HepG2 (cell line): Measurements from ENCODE around the gene RCCD1. TPM values are rescaled to one million over a fixed set of nuclear protein-coding genes. Genes with fewer than 3 reads are reported as not detected.

Experiments used
- BATF2 ChIP-seq: sonication (generic); formaldehyde crosslinking; IDR thresholded peaks from 2 replicates; pipeline ENCODE4 v1.8.0; 2022; ENCODE audit warnings: mild to moderate bottlenecking, missing genetic modification reagents, moderate library complexity
- CREB1 ChIP-seq, 2 experiments: fragments of 450-650 bp in 1 of 2; IDR thresholded peaks; 2 replicates each; pipeline ENCODE4 v1.6.1; 2016 to 2017; ENCODE audit warnings: control low read depth in 1 of 2, mild to moderate bottlenecking in 1 of 2, missing compliant biosample characterization in 1 of 2, missing genetic modification characterization in 1 of 2
- HHEX ChIP-seq: IDR thresholded peaks from 2 replicates; pipeline ENCODE4 v1.6.1; 2016; ENCODE audit warnings: control low read depth
- KIAA2018 ChIP-seq: sonication (generic); formaldehyde crosslinking; IDR thresholded peaks from 2 replicates; pipeline ENCODE4 v1.5.0; 2020; ENCODE audit warnings: mild to moderate bottlenecking, missing genetic modification reagents, borderline replicate concordance
- NFIB ChIP-seq: sonication (generic); formaldehyde crosslinking; IDR thresholded peaks from 2 replicates; pipeline ENCODE4 v1.9.0; 2021; ENCODE audit warnings: missing genetic modification reagents, mild to moderate bottlenecking, borderline replicate concordance
- NFKBIZ ChIP-seq: IDR thresholded peaks from 2 replicates; pipeline ENCODE4 v1.6.1; 2018; ENCODE audit warnings: missing genetic modification reagents, missing compliant biosample characterization
- NR2F1 ChIP-seq, 2 experiments: fragments of 450-650 bp in 1 of 2; formaldehyde crosslinking in 1 of 2; IDR thresholded peaks; 2 replicates each; pipeline versions ENCODE4 v1.5.0 to v1.6.1; 2016 to 2020; ENCODE audit warnings: mild to moderate bottlenecking in 1 of 2, missing compliant biosample characterization in 1 of 2, missing genetic modification reagents in 1 of 2, moderate library complexity in 1 of 2
- RFX3 ChIP-seq: IDR thresholded peaks from 2 replicates; pipeline ENCODE4 v1.6.1; 2016; ENCODE audit warnings: missing biosample characterization, missing genetic modification reagents
- TAF1 ChIP-seq: sonication (generic); formaldehyde crosslinking; IDR thresholded peaks from 2 replicates; pipeline ENCODE4 v1.4.0; 2020; ENCODE audit warnings: missing genetic modification reagents
- TRIM22 ChIP-seq: fragments of 450-650 bp; IDR thresholded peaks from 2 replicates; pipeline ENCODE4 v1.6.1; 2017
- ZMAT3 ChIP-seq: sonication (generic); formaldehyde crosslinking; conservative IDR thresholded peaks from 2 replicates; pipeline ENCODE4 v1.7.0; 2021; ENCODE audit warnings: missing genetic modification reagents
- ZNF263 ChIP-seq: sonication (generic); formaldehyde crosslinking; IDR thresholded peaks from 2 replicates; pipeline ENCODE4 v1.4.0; 2020; ENCODE audit warnings: missing genetic modification reagents
- ZNF766 ChIP-seq: sonication (generic); formaldehyde crosslinking; IDR thresholded peaks from 2 replicates; pipeline ENCODE4 v1.5.0; 2020; ENCODE audit warnings: missing genetic modification reagents, borderline replicate concordance
- ZNF768 ChIP-seq: sonication (generic); formaldehyde crosslinking; IDR thresholded peaks from 2 replicates; pipeline ENCODE4 v1.4.0; 2020; ENCODE audit warnings: missing genetic modification reagents
- polyA plus RNA-seq, 8 experiments: library from polyadenylated mRNA; depleted of rRNA in 3 of 8; stranded (reverse) in 7 of 8; unstranded in 1 of 8; fragments of >200 nt; fragmentation: Illumina TruSeq in 4 of 8; extraction: Trizol in 4 of 8; gene quantifications; 2 replicates each; pipeline versions ENCODE4 v1.2.1 to v1.2.3, GENCODE V29; 2011 to 2016; ENCODE audit warnings: low read depth in 4 of 8, missing spikeins in 1 of 8, mixed read lengths in 1 of 8; ENCODE audit not compliant: insufficient read depth in 1 of 8
- total RNA-seq, 5 experiments: library from RNA; depleted of rRNA; stranded (reverse); fragments of >200 nt; fragmentation: Illumina TruSeq; extraction: Trizol; gene quantifications; 2 replicates each; pipeline ENCODE4 v1.2.3, GENCODE V29; 2016; ENCODE audit warnings: low read depth in 1 of 5

RCCD1 gene
- total and polyA plus RNA-seq, 2 of the 13 experiments (the other 11 are each of a cell fraction or from before 2014, with no cell fraction given): 14.1 to 15.1 TPM

- peak; percentile 82 for TF ChIP-seq BATF2 (CRISPR knock-in tag)
- 0 out of 2 replicates have a peak, but pooled peaks have one; percentile 65 for TF ChIP-seq NFIB (CRISPR knock-in tag)
- peak; percentile 81; the same call in 1 of the 2 replicates for TF ChIP-seq ZMAT3
- TF ChIP-seq TRIM22: no peak
- TF ChIP-seq NFKBIZ (CRISPR knock-in tag): no peak
- TF ChIP-seq CREB1 (IDR thresholded peaks at IDR 0.05): peak; percentile 59; the same call in 1 of the 2 replicates
- TF ChIP-seq CREB1 (CRISPR knock-in tag; IDR thresholded peaks at IDR 0.05): 0 out of 2 replicates have a peak, but pooled peaks have one; percentile 14
- no peak for TF ChIP-seq KIAA2018 (CRISPR knock-in tag)
- TF ChIP-seq HHEX (CRISPR knock-in tag): 0 out of 2 replicates have a peak, but pooled peaks have one; percentile 24
- no peak for TF ChIP-seq RFX3 (CRISPR knock-in tag)
- TF ChIP-seq ZNF263: no peak
- no peak for TF ChIP-seq NR2F1 (CRISPR knock-in tag; IDR thresholded peaks at IDR 0.05)
- TF ChIP-seq TAF1 (CRISPR knock-in tag): peak; percentile 76
- no peak for TF ChIP-seq ZNF768 (CRISPR knock-in tag)
- peak; percentile 84; the same call in 1 of the 2 replicates for TF ChIP-seq ZNF766 (CRISPR knock-in tag)
These were observed at the start of gene RCCD1 (continued) for GRCh38 chr15:90954712-90955623.
